H1 (cell line): Measurements from ENCODE around the gene GNG10. TPM values are rescaled to one million over a fixed set of nuclear protein-coding genes. Genes with fewer than 3 reads are reported as not detected.
"Not testable (repeated sequence)": the region's sequence is repeated elsewhere in the genome, so short reads cannot be mapped to it uniquely, and the experiment has no call there.

Experiments used
- CTCF ChIA-PET: fragments of 300-600 bp; sonication (Branson Sonifier 250); formaldehyde crosslinking; loops from one replicate; lab custom pipeline; 2021; ENCODE audit not compliant: partially characterized antibody; lab: Charles Lee
- POLR2A ChIA-PET: fragments of 300-600 bp; sonication (Branson Sonifier 250); formaldehyde crosslinking; loops from one replicate; lab custom pipeline; 2021; ENCODE audit warnings: inconsistent platforms; ENCODE audit not compliant: partially characterized antibody; lab: Charles Lee
- DNase-seq, 2 experiments: peaks; one replicate each; pipeline versions ENCODE4 v3.0.0 to v3.0.0-alpha.2; 2010 to 2022; ENCODE audit warnings: low spot score in 2 of 2, low read depth in 1 of 2, mixed read lengths in 1 of 2
- FAIRE-seq: peaks from 2 replicates; lab custom pipeline; 2011; peaks lifted over from hg19 to GRCh38; lab: Jason Lieb, UNC
- H2AFZ ChIP-seq: 2 replicates; pipeline ENCODE4 v1.8.1; 2012; ENCODE audit warnings: low read length, inconsistent platforms
- H2AK5ac ChIP-seq: 2 replicates; pipeline ENCODE4 v1.6.1; 2013; ENCODE audit warnings: low read depth, low read length
- H2BK120ac ChIP-seq: replicated peaks from 2 replicates; pipeline ENCODE3; 2013; ENCODE audit warnings: low read depth, low read length, inconsistent platforms
- H2BK12ac ChIP-seq: 2 replicates; pipeline ENCODE4 v1.6.1; 2013; ENCODE audit warnings: low read depth, low read length
- H2BK15ac ChIP-seq: 2 replicates; pipeline ENCODE4 v1.6.1; 2013; ENCODE audit warnings: low read length
- H2BK20ac ChIP-seq: 2 replicates; pipeline ENCODE4 v1.6.1; 2013; ENCODE audit warnings: low read length
- H2BK5ac ChIP-seq: 2 replicates; pipeline ENCODE4 v1.6.1; 2013; ENCODE audit warnings: low read depth, low read length
- H3K14ac ChIP-seq: 2 replicates; pipeline ENCODE4 v1.6.1; 2013; ENCODE audit warnings: inconsistent platforms; ENCODE audit not compliant: insufficient read length
- H3K18ac ChIP-seq: 2 replicates; pipeline ENCODE4 v1.6.1; 2013; ENCODE audit warnings: low read length; ENCODE audit errors: extremely low read depth
- H3K23ac ChIP-seq: 2 replicates; pipeline ENCODE4 v1.6.1; 2013; ENCODE audit warnings: inconsistent platforms; ENCODE audit not compliant: insufficient read length
- H3K23me2 ChIP-seq: 2 replicates; pipeline ENCODE4 v1.6.1; 2013; ENCODE audit warnings: low read depth, low read length
- H3K27ac ChIP-seq: 2 replicates; pipeline ENCODE4 v1.6.1; 2011; ENCODE audit warnings: low read depth, low read length, inconsistent platforms
- H3K27me3 ChIP-seq, 4 experiments: replicated peaks in 1 of 4; 1 replicate in 1 of 4; 2 replicates in 3 of 4; pipeline versions ENCODE4 v1.6.1 to v1.8.1; 2011 to 2013; ENCODE audit warnings: low read length in 3 of 4, mild to moderate bottlenecking in 3 of 4, inconsistent platforms in 2 of 4, mixed read lengths in 2 of 4, moderate library complexity in 1 of 4; ENCODE audit not compliant: control insufficient read depth in 3 of 4, insufficient read depth in 3 of 4; ENCODE audit errors: extremely low read depth in 1 of 4
- H3K36me3 ChIP-seq, 4 experiments: 2 replicates each; pipeline versions ENCODE4 v1.6.1 to v1.8.1; 2011 to 2013; ENCODE audit warnings: mild to moderate bottlenecking in 4 of 4, low read length in 3 of 4, moderate library complexity in 2 of 4, control low read depth in 1 of 4, inconsistent platforms in 1 of 4; ENCODE audit not compliant: insufficient read depth in 4 of 4, control insufficient read depth in 2 of 4
- H3K4ac ChIP-seq: replicated peaks from 2 replicates; pipeline ENCODE3; 2013; ENCODE audit warnings: low read length, low read depth, mixed read lengths, inconsistent platforms; ENCODE audit not compliant: insufficient read length
- H3K4me1 ChIP-seq, 4 experiments: replicated peaks in 1 of 4; 1 replicate in 1 of 4; 2 replicates in 3 of 4; pipeline versions ENCODE4 v1.6.1 to v1.8.1; 2011 to 2013; ENCODE audit warnings: low read length in 3 of 4, inconsistent platforms in 2 of 4, mixed read lengths in 1 of 4; ENCODE audit not compliant: insufficient read depth in 4 of 4, control insufficient read depth in 3 of 4
- H3K4me2 ChIP-seq, 2 experiments: 2 replicates each; pipeline versions ENCODE4 v1.6.1 to v1.8.1; 2011 to 2013; ENCODE audit warnings: low read depth in 2 of 2, low read length in 2 of 2, control low read depth in 1 of 2, inconsistent platforms in 1 of 2, mild to moderate bottlenecking in 1 of 2; ENCODE audit not compliant: insufficient read depth in 1 of 2
- H3K4me3 ChIP-seq, 4 experiments: fragments of 200-600, 300-600 bp in 1 of 4; sonication (generic), shearing (Covaris generic), sonication (Bioruptor Twin) in 1 of 4; 2 replicates each; pipeline versions ENCODE4 v1.5.1 to v1.8.1; 2011 to 2016; ENCODE audit warnings: low read length in 4 of 4, low read depth in 3 of 4, control low read depth in 2 of 4, inconsistent platforms in 2 of 4, mild to moderate bottlenecking in 2 of 4, mixed read lengths in 1 of 4, moderate library complexity in 1 of 4; ENCODE audit not compliant: insufficient read depth in 2 of 4; ENCODE audit errors: extremely low read depth in 1 of 4
- H3K56ac ChIP-seq: replicated peaks from 2 replicates; pipeline ENCODE3; 2013; ENCODE audit warnings: low read depth, mild to moderate bottlenecking, mixed read lengths, low read length, inconsistent platforms; ENCODE audit not compliant: insufficient read length
- H3K79me1 ChIP-seq: 2 replicates; pipeline ENCODE4 v1.6.1; 2013; ENCODE audit warnings: low read depth, low read length, control low read depth
- H3K79me2 ChIP-seq, 2 experiments: 2 replicates each; pipeline versions ENCODE4 v1.6.1 to v1.8.1; 2012 to 2013; ENCODE audit warnings: low read length in 2 of 2, mild to moderate bottlenecking in 2 of 2, inconsistent platforms in 1 of 2; ENCODE audit not compliant: insufficient read depth in 2 of 2, control insufficient read depth in 1 of 2
- H3K9ac ChIP-seq, 4 experiments: replicated peaks in 1 of 4; 1 replicate in 1 of 4; 2 replicates in 3 of 4; pipeline versions ENCODE4 v1.6.1 to v1.8.1; 2011 to 2013; ENCODE audit warnings: low read depth in 3 of 4, low read length in 3 of 4, control low read depth in 2 of 4, mild to moderate bottlenecking in 2 of 4, moderate library complexity in 2 of 4, inconsistent platforms in 1 of 4; ENCODE audit errors: extremely low read depth in 1 of 4
- H3K9me3 ChIP-seq, 2 experiments: 2 replicates each; pipeline versions ENCODE4 v1.6.1 to v1.8.1; 2012 to 2013; ENCODE audit warnings: mild to moderate bottlenecking in 2 of 2, moderate library complexity in 2 of 2, control low read depth in 1 of 2, inconsistent platforms in 1 of 2, low read depth in 1 of 2, low read length in 1 of 2, mixed read lengths in 1 of 2; ENCODE audit not compliant: insufficient read depth in 2 of 2
- H4K20me1 ChIP-seq, 2 experiments: replicated peaks in 1 of 2; 2 replicates each; pipeline versions ENCODE3 to v1.8.1; 2011 to 2013; ENCODE audit warnings: inconsistent platforms in 2 of 2, low read length in 2 of 2, mild to moderate bottlenecking in 1 of 2; ENCODE audit not compliant: insufficient read depth in 2 of 2, control insufficient read depth in 1 of 2
- H4K5ac ChIP-seq: 2 replicates; pipeline ENCODE4 v1.6.1; 2013; ENCODE audit warnings: low read length, low read depth, mixed read lengths, inconsistent platforms; ENCODE audit not compliant: insufficient read length
- H4K8ac ChIP-seq: 2 replicates; pipeline ENCODE4 v1.8.0; 2013; ENCODE audit warnings: mild to moderate bottlenecking, moderate library complexity, low read length, inconsistent platforms; ENCODE audit not compliant: insufficient read depth; ENCODE audit errors: extremely low read depth
- H4K91ac ChIP-seq: replicated peaks from 2 replicates; pipeline ENCODE3; 2013; ENCODE audit warnings: low read length, mixed read lengths, inconsistent platforms; ENCODE audit not compliant: insufficient read length
- WGBS, 2 experiments: shearing (Covaris generic) in 1 of 2; methylation state at CpG; one replicate each; pipeline versions ENCODE4 v1.1.6 to v1.1.7; 2013 to 2015; ENCODE audit warnings: low lambda C conversion rate in 2 of 2, mixed read lengths in 2 of 2, inconsistent platforms in 1 of 2, low coverage in 1 of 2, missing lambda C conversion rate in 1 of 2; ENCODE audit not compliant: insufficient replicate concordance in 2 of 2, insufficient coverage in 1 of 2, insufficient read length in 1 of 2; ENCODE audit errors: extremely low coverage in 1 of 2, missing lambda C conversion rate in 1 of 2; 5-methylcytosine and 5-hydroxymethylcytosine counted together
- polyA plus RNA-seq, 7 experiments: library from polyadenylated mRNA; depleted of rRNA in 3 of 7; stranded (reverse) in 5 of 7; unstranded in 2 of 7; fragments of >200 nt in 5 of 7; fragments of 200-250 nt in 2 of 7; gene quantifications; 1 replicate in 5 of 7; 2 replicates in 1 of 7; 4 replicates in 1 of 7; pipeline versions ENCODE4 v1.2.1 to v1.2.3, GENCODE V29; 2011 to 2013; ENCODE audit warnings: missing spikeins in 2 of 7, mixed read lengths in 2 of 7
- total RNA-seq: library from RNA; stranded (reverse); fragmentation: NEBNext Ultra II Directional; extraction: Animal tissue kit (Norgen Biotek cat#: 25700); gene quantifications from 2 replicates; pipeline ENCODE4 v1.2.1, GENCODE V29; 2021

Gene GNG10
- total and polyA plus RNA-seq, 2 of the 8 experiments (the other 6 are each of a cell fraction or from before 2014, with no cell fraction given), result 24.7 to 28.5 TPM

GRCh38 chr9:111617349-111617748, 44.1 kb upstream of the GNG10 start:
- H3K9ac ChIP-seq, H3K23ac ChIP-seq, H3K18ac ChIP-seq, H3K9me3 ChIP-seq, H2BK15ac ChIP-seq, H4K91ac ChIP-seq, H4K20me1 ChIP-seq, FAIRE-seq, H3K27me3 ChIP-seq, H4K8ac ChIP-seq, H3K56ac ChIP-seq, H2BK120ac ChIP-seq, H3K36me3 ChIP-seq, H2BK5ac ChIP-seq, H3K4me2 ChIP-seq, H3K23me2 ChIP-seq, DNase-seq, CTCF ChIA-PET, H3K79me2 ChIP-seq, H4K5ac ChIP-seq, H3K4ac ChIP-seq, H2AFZ ChIP-seq, H3K27ac ChIP-seq, H3K4me1 ChIP-seq, H2AK5ac ChIP-seq, H2BK20ac ChIP-seq, H3K79me1 ChIP-seq, H2BK12ac ChIP-seq, H3K14ac ChIP-seq, H3K4me3 ChIP-seq: not testable (repeated sequence)
- POLR2A ChIA-PET, result interaction anchor here (0.7 kb wide), 1 partner anchor 134 kb away, joined by 3 read pairs; no protein-coding TSS in a partner anchor
- WGBS, 2 experiments, result 97% methylated on average over 5 of the region's 29 CpGs; no CpG with 5 or more reads in 1 of the 2 experiments
